HepG2 (cell line): ENCODE data around the gene ATP11A. TPM values are rescaled to one million over a fixed set of nuclear protein-coding genes. Genes with fewer than 3 reads are reported as not detected.

ENCODE experiments used
- ATAC-seq: fragments of 200-7000 bp; cut with Tn5 transposase; 3 replicates; pipeline ENCODE4 v1.9.1; 2020; ENCODE audit warnings: mild to moderate bottlenecking, moderate library complexity
- BruUV-seq: library from RNA; stranded (reverse); fragments of 400-500 nt; replicated peaks from 2 replicates; lab custom pipeline; 2021; lab: Mats Ljungman, UMichigan
- CTCF ChIA-PET: fragments of 300-600 bp; formaldehyde crosslinking; extraction: SDS; loops from one replicate; lab custom pipeline; 2021; ENCODE audit warnings: low total read pairs, inconsistent platforms, low intra/inter-chr PET ratio; lab: Yijun Ruan, JAX
- POLR2A ChIA-PET: fragments of 350-600 bp; sonication (Branson Sonifier 250); formaldehyde crosslinking; loops from one replicate; lab custom pipeline; 2020; ENCODE audit warnings: antibody characterized with exemption, inconsistent platforms; lab: Yijun Ruan, JAX
- DNase-seq: peaks from one replicate; pipeline ENCODE4 v3.0.0-alpha.2; 2015; ENCODE audit warnings: low spot score
- FAIRE-seq: peaks from 3 replicates; lab custom pipeline; 2011; peaks lifted over from hg19 to GRCh38; lab: Jason Lieb, UNC
- H2AFZ ChIP-seq: one replicate; pipeline ENCODE4 v1.6.1; 2011; ENCODE audit warnings: low read length, inconsistent platforms
- H3K27ac ChIP-seq: fragments of 300-600 bp; 3 replicates; pipeline ENCODE4 v1.8.0; 2011; ENCODE audit warnings: mixed run types, mild to moderate bottlenecking, mixed read lengths, low read length, inconsistent platforms; ENCODE audit not compliant: insufficient read depth; ENCODE audit errors: extremely low read length
- H3K27me3 ChIP-seq, 2 experiments: fragments of 200-600 bp in 1 of 2; 2 replicates in 1 of 2; 3 replicates in 1 of 2; pipeline versions ENCODE4 v1.6.0 to v1.8.0; 2011; ENCODE audit warnings: low read length in 2 of 2, mild to moderate bottlenecking in 2 of 2, moderate library complexity in 2 of 2, inconsistent platforms in 1 of 2; ENCODE audit not compliant: insufficient read depth in 2 of 2, control insufficient read depth in 1 of 2
- H3K36me3 ChIP-seq, 2 experiments: fragments of 200-600 bp in 1 of 2; replicated peaks in 1 of 2; 2 replicates in 1 of 2; 3 replicates in 1 of 2; pipeline versions ENCODE4 v1.5.1 to v1.8.0; 2011; ENCODE audit warnings: low read length in 2 of 2, inconsistent platforms in 1 of 2; ENCODE audit not compliant: insufficient read depth in 2 of 2, control insufficient read depth in 1 of 2
- H3K4me1 ChIP-seq: 2 replicates; pipeline ENCODE4 v1.5.1; 2012; ENCODE audit warnings: low read length, inconsistent platforms; ENCODE audit not compliant: insufficient read depth
- H3K4me2 ChIP-seq: 2 replicates; pipeline ENCODE4 v1.6.0; 2011; ENCODE audit warnings: low read depth, low read length, inconsistent platforms
- H3K4me3 ChIP-seq, 3 experiments: fragments of 200-600 bp in 1 of 3; sonication (generic), shearing (Covaris generic) in 1 of 3; replicated peaks in 1 of 3; 2 replicates each; pipeline ENCODE4 v1.5.1; 2011 to 2016; ENCODE audit warnings: low read length in 3 of 3, inconsistent platforms in 2 of 3, low read depth in 2 of 3, mild to moderate bottlenecking in 2 of 3, control low read depth in 1 of 3, mixed read lengths in 1 of 3; ENCODE audit not compliant: insufficient read depth in 1 of 3
- H3K79me2 ChIP-seq: one replicate; pipeline ENCODE4 v1.6.1; 2011; ENCODE audit warnings: low read length, inconsistent platforms; ENCODE audit not compliant: insufficient read depth
- H3K9ac ChIP-seq: 2 replicates; pipeline ENCODE4 v1.6.0; 2011; ENCODE audit warnings: mild to moderate bottlenecking, low read depth, low read length, inconsistent platforms; ENCODE audit not compliant: insufficient read depth
- H3K9me3 ChIP-seq: 2 replicates; pipeline ENCODE4 v1.5.1; 2012; ENCODE audit warnings: mild to moderate bottlenecking, low read length
- H4K20me1 ChIP-seq: 2 replicates; pipeline ENCODE4 v1.6.0; 2011; ENCODE audit warnings: inconsistent platforms, mild to moderate bottlenecking, low read length, moderate library complexity; ENCODE audit not compliant: insufficient read depth
- DZIP1 ChIP-seq: sonication (generic); formaldehyde crosslinking; IDR thresholded peaks from 2 replicates; pipeline ENCODE4 v1.5.0; 2020; ENCODE audit warnings: mild to moderate bottlenecking, missing genetic modification reagents
- ELF1 ChIP-seq: sonication (generic); formaldehyde crosslinking; IDR thresholded peaks from 2 replicates; pipeline ENCODE4 v1.4.0; 2020; ENCODE audit warnings: missing genetic modification reagents
- RCOR2 ChIP-seq: IDR thresholded peaks from 2 replicates; pipeline ENCODE4 v1.6.1; 2016; ENCODE audit warnings: missing biosample characterization, missing genetic modification reagents
- ZZZ3 ChIP-seq: sonication (generic); formaldehyde crosslinking; IDR thresholded peaks from 2 replicates; pipeline ENCODE4 v1.4.0; 2020; ENCODE audit warnings: missing genetic modification reagents, mild to moderate bottlenecking, borderline replicate concordance
- WGBS: methylation state at CpG from one replicate; pipeline ENCODE4 v1.1.6; 2017; ENCODE audit warnings: low lambda C conversion rate; 5-methylcytosine and 5-hydroxymethylcytosine counted together
- in situ Hi-C: cut with HindIII; loops from 2 replicates; pipeline ENCODE4 v1.10.0; 2017; ENCODE audit warnings: low pct_unique_long_range_greater_than_20kb; ENCODE audit not compliant: extremely low pct_ligation_motif_present
- intact Hi-C: fragments of 100-400 bp; cut with micrococcal nuclease; formaldehyde crosslinking; loops from one replicate; pipeline ENCODE4 v1.10.0; 2022; ENCODE audit not compliant: unreplicated experiment
- polyA plus RNA-seq, 8 experiments: library from polyadenylated mRNA; depleted of rRNA in 3 of 8; stranded (reverse) in 7 of 8; unstranded in 1 of 8; fragments of >200 nt; fragmentation: Illumina TruSeq in 4 of 8; extraction: Trizol in 4 of 8; gene quantifications; 2 replicates each; pipeline versions ENCODE4 v1.2.1 to v1.2.3, GENCODE V29; 2011 to 2016; ENCODE audit warnings: low read depth in 4 of 8, missing spikeins in 1 of 8, mixed read lengths in 1 of 8; ENCODE audit not compliant: insufficient read depth in 1 of 8
- total RNA-seq, 5 experiments: library from RNA; depleted of rRNA; stranded (reverse); fragments of >200 nt; fragmentation: Illumina TruSeq; extraction: Trizol; gene quantifications; 2 replicates each; pipeline ENCODE4 v1.2.3, GENCODE V29; 2016; ENCODE audit warnings: low read depth in 1 of 5

ATP11A gene
- total and polyA plus RNA-seq, 2 of the 13 experiments (the other 11 are each of a cell fraction or from before 2014, with no cell fraction given): 18.4 to 20.1 TPM

GRCh38 chr13:112934078-112934477 lies 244.2 kb downstream of the ATP11A start:
- ATAC-seq: no peak

More at GRCh38 chr13:112934078-112934477, 244.2 kb downstream of the ATP11A start:
- 93% methylated on average over 5 of the region's 6 CpGs for WGBS
- Histone ChIP-seq H3K4me1 (peaks cover 31% of the 10 kb centered on the region), H3K9me3 (no peaks in the 10 kb centered on the region), H4K20me1 (no peaks in the 10 kb centered on the region; the same call in 1 of the 2 replicates), H2AFZ (no peak overlapping the region), H3K4me2 (no peak overlapping the region), H3K36me3 (no peaks in the 10 kb centered on the region), H3K79me2 (no peaks in the 10 kb centered on the region), H3K27me3 (no peaks in the 10 kb centered on the region), H3K9ac (no peak overlapping the region), H3K4me3 (no peak overlapping the region), H3K27ac (no peak overlapping the region)
- no peak for DNase-seq
- ChIA-PET CTCF (no interaction called here), POLR2A (no interaction called here)
- intact Hi-C loops: no loop called here
- in situ Hi-C loops: no loop called here
- no peak for FAIRE-seq
- TF ChIP-seq ELF1 (no peak), ZZZ3 (CRISPR knock-in tag) (no peak), DZIP1 (no peak), RCOR2 (CRISPR knock-in tag) (no peak)
- BruUV-seq: no TSS peak

Other genes with a start within 250 kb of the ATP11A start
- gene TUBGCP3, start 101.9 kb upstream of the ATP11A start, total RNA-seq (2016; rRNA removed; fragmentation: Illumina TruSeq; extraction: Trizol): 15.5 and 18.4 TPM in 2 replicates
- 12.6 and 13.3 TPM in 2 replicates for gene TUBGCP3, start 101.9 kb upstream of the ATP11A start, polyA plus RNA-seq (2011; rRNA removed)